Uterus (tissue), 4 donors: Measurements from ENCODE around the gene CEP85L. TPM values are rescaled to one million over a fixed set of nuclear protein-coding genes. Genes with fewer than 3 reads are reported as not detected.

ENCODE experiments used
- DNase-seq, 2 donors: peaks; one replicate each; pipeline ENCODE4 v3.0.0-alpha.2; 2019 to 2020
- H3K27ac ChIP-seq, 2 donors: fragments of 200-600 bp; sonication (generic); 1 replicate in 1 of 2; 2 replicates in 1 of 2; pipeline ENCODE4 v1.5.1; 2016 to 2018
- H3K27me3 ChIP-seq, 2 donors: fragments of 200-600 bp; sonication (generic); one replicate each; pipeline ENCODE4 v1.5.1; 2018 to 2019; ENCODE audit warnings: control low read depth in 1 of 2
- H3K36me3 ChIP-seq, 2 donors: fragments of 200-600 bp; sonication (generic); one replicate each; pipeline ENCODE4 v1.5.1; 2019; ENCODE audit warnings: control low read depth in 1 of 2
- H3K4me1 ChIP-seq, 2 donors: fragments of 200-600 bp; sonication (generic); one replicate each; pipeline ENCODE4 v1.5.1; 2018 to 2019; ENCODE audit warnings: control low read depth in 1 of 2
- H3K4me3 ChIP-seq, 2 donors: fragments of 200-600 bp; sonication (generic); 1 replicate in 1 of 2; 2 replicates in 1 of 2; pipeline ENCODE4 v1.5.1; 2018 to 2019; ENCODE audit warnings: mild to moderate bottlenecking in 1 of 2
- H3K9me3 ChIP-seq, 2 donors: fragments of 200-600 bp; sonication (generic); one replicate each; pipeline ENCODE4 v1.5.1; 2019; ENCODE audit warnings: control low read depth in 1 of 2
- POLR2A ChIP-seq, 2 donors: fragments of 450-650 bp; IDR thresholded peaks; one replicate each; pipeline ENCODE4 v1.6.1; 2016; ENCODE audit warnings: antibody characterized with exemption in 2 of 2, mild to moderate bottlenecking in 1 of 2, moderate library complexity in 1 of 2
- intact Hi-C: fragments of 100-400 bp; cut with DNase I; formaldehyde crosslinking; loops from one replicate; pipeline ENCODE4 v1.15.1; 2023; ENCODE audit warnings: low total_unique reads
- total RNA-seq, 4 donors: library from RNA; depleted of rRNA in 3 of 4; stranded (reverse); fragments of >200 nt in 3 of 4; gene quantifications; one replicate each; pipeline versions ENCODE4 v1.1.0 to v1.2.4, GENCODE V29; 2014 to 2023
- TF ChIP-seq, protein P1 (sequence below), 4 experiments: fragments of 200-600 bp in 2 of 4; fragments of 450-650 bp in 2 of 4; sonication (generic) in 2 of 4; IDR thresholded peaks; one replicate each; pipeline ENCODE4 v1.5.1; 2016 to 2019; ENCODE audit warnings: antibody characterized with exemption in 4 of 4, mild to moderate bottlenecking in 2 of 4, moderate library complexity in 1 of 4
- donor health status: DM: yes; HTN: yes; CAD: no.

Gene CEP85L
- total RNA-seq, 4 donors from 2014 or later = 32.7 to 968 (median 64.4) TPM

DNA sequence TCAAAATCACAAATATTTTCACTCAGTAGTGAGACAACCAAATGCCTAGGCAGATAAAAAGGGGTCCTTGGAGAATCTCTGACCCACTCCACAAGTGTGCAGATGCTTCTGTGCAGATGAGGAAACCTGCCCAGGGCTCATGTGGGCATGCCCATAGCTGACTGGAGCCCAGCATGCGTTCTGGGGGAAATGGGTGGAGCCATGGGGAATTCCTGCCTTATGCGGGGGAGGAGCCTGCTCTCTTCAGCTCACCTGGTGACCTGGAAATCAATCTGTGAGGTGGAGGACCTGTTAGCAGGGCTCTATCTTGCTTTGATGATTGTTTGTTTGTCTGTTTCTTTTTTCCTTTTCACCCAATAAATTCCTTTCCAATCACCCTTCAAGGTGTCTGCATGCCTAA is 126.7 kb downstream of the CEP85L start:
- intact Hi-C loops = no loop called here
- no peak for DNase-seq
- H3K27ac ChIP-seq = no peak overlapping the region

DNA sequence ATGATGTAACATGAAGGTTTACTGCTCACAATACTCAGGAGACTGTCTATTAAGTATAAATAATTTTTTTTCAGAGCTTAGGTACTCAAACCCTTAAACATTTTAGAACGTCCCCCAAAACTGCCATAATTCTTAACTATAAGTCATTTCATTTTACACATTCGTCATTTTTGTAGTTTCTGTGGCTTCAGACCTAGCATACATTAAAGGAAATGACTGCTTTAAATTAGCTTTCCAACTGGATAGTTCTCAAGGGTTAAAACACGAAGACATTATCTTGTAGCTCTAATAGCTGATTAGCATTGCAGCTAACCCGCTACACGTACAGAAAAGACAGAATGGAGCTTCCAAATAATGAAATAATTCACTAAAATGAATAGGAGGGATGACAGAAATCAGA is 128.2 kb downstream of the CEP85L start:
- no peak for DNase-seq
- no peaks in the 10 kb centered on the region for H3K27me3 ChIP-seq
- no peak overlapping the region for H3K4me3 ChIP-seq
- no peak overlapping the region for H3K27ac ChIP-seq
- no peaks in the 10 kb centered on the region for H3K4me1 ChIP-seq
- intact Hi-C loops = no loop called here
- TF ChIP-seq POLR2A (IDR thresholded peaks at IDR 0.05) = no peak
- TF ChIP-seq, protein P1, sequence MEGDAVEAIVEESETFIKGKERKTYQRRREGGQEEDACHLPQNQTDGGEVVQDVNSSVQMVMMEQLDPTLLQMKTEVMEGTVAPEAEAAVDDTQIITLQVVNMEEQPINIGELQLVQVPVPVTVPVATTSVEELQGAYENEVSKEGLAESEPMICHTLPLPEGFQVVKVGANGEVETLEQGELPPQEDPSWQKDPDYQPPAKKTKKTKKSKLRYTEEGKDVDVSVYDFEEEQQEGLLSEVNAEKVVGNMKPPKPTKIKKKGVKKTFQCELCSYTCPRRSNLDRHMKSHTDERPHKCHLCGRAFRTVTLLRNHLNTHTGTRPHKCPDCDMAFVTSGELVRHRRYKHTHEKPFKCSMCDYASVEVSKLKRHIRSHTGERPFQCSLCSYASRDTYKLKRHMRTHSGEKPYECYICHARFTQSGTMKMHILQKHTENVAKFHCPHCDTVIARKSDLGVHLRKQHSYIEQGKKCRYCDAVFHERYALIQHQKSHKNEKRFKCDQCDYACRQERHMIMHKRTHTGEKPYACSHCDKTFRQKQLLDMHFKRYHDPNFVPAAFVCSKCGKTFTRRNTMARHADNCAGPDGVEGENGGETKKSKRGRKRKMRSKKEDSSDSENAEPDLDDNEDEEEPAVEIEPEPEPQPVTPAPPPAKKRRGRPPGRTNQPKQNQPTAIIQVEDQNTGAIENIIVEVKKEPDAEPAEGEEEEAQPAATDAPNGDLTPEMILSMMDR (IDR thresholded peaks at IDR 0.05) = no peak
- no peaks in the 10 kb centered on the region for H3K9me3 ChIP-seq
- no peaks in the 10 kb centered on the region for H3K36me3 ChIP-seq

More for the DNA sequence above, 126.7 kb downstream of the CEP85L start:
- TF ChIP-seq, protein P1 (IDR thresholded peaks at IDR 0.05) = no peak
- no peak for TF ChIP-seq POLR2A (IDR thresholded peaks at IDR 0.05)
- Histone ChIP-seq H3K4me1 (no peaks in the 10 kb centered on the region), H3K27me3 (no peaks in the 10 kb centered on the region), H3K36me3 (no peaks in the 10 kb centered on the region), H3K9me3 (no peaks in the 10 kb centered on the region), H3K4me3 (no peak overlapping the region)

DNA sequence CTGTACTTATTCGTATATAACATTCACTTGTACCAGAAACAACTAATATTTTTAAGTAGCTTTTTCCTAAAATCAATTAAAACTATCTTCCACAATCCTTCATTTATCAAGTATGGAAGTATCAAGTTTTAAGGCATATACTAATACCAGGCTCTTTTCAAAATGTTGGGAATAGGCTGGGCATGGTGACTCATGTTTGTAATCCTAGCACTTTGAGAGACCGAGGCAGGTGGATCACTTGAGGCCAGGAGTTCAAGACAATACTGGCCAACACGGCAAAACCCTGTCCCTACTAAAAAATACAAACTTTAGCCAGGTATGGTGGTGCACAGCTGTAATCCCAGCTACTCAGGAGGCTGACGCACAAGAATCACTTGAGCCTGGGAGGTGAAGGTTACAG is 129.0 kb downstream of the CEP85L start:
- intact Hi-C loops = no loop called here
- no peak for DNase-seq
- Histone ChIP-seq H3K9me3 (no peaks in the 10 kb centered on the region), H3K27ac (no peak overlapping the region), H3K27me3 (no peaks in the 10 kb centered on the region), H3K4me3 (no peak overlapping the region), H3K36me3 (no peaks in the 10 kb centered on the region), H3K4me1 (no peaks in the 10 kb centered on the region)
- no peak for TF ChIP-seq POLR2A (IDR thresholded peaks at IDR 0.05)

DNA sequence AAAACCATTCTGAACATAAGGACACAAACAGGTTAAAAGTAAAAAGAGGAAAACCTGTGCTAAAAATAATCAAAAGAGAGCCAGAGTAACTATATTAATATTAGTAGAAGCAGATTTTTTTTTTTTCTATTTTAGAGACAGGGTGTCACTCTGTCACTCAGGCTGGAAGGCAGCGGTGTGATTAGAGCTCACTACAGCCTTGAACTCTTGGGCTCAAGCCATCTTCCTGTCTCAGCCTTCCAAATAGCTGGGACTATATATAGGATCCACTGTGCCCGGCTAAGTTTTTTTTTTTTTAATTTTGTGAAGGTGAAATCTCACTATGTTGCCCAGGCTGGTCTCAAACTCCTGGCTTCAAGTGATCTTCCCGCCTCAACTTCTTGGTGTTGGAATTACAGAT is 136.7 kb downstream of the CEP85L start:
- H3K4me3 ChIP-seq = no peak overlapping the region
- H3K27me3 ChIP-seq = no peaks in the 10 kb centered on the region
- TF ChIP-seq POLR2A (IDR thresholded peaks at IDR 0.05) = no peak
- TF ChIP-seq, protein P1 (IDR thresholded peaks at IDR 0.05) = no peak
- DNase-seq = no peak
- H3K9me3 ChIP-seq = no peaks in the 10 kb centered on the region
- H3K27ac ChIP-seq = no peak overlapping the region
- H3K4me1 ChIP-seq = no peaks in the 10 kb centered on the region
- H3K36me3 ChIP-seq = no peaks in the 10 kb centered on the region
- intact Hi-C loops = no loop called here

DNA sequence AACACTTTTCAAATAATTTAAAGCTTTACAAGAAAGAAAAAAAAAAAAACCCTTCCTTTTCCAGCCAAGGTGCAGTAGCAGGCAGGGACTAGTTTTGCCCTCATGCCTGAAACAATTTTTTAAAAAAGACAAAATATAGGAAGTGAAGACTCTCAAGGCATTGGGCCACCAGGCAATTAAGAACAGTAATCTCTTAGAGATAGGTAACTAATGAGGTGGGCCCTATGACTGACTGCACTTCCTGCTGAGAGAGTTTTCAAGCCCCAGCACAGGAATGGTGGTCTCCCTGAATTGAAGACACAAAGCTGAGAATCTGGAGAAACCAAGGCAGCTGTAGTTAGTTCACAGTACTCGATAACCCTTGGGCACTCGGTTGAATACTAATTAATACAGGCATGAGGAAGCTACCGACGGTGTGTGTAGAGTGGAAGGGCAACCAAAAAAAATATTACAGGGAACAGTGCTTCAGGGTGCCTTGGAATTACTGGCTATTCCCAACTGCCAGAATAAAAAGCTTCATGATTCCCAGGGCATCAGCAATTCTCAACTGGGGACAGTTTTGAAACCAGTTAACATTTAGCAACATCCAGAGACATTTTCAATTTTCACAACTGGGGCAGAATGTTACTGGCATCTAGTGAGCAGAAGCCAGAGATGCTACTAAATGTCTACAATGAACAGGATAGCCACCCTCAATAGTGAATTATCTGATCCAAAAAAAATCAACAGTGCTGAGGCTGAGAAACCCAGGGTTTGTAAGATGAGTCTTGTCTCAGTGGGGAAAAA is 139.3 kb downstream of the CEP85L start:
- Histone ChIP-seq H3K4me1 (no peaks in the 10 kb centered on the region), H3K27me3 (no peaks in the 10 kb centered on the region), H3K9me3 (no peaks in the 10 kb centered on the region), H3K4me3 (no peak overlapping the region), H3K36me3 (no peaks in the 10 kb centered on the region), H3K27ac (no peak overlapping the region)
- DNase-seq = no peak
- no peak for TF ChIP-seq POLR2A (IDR thresholded peaks at IDR 0.05)
- TF ChIP-seq, protein P1 (IDR thresholded peaks at IDR 0.05) = no peak
- intact Hi-C loops = no loop called here
